Stimulated activated CD4-positive, alpha-beta T cell treated with anti-CD3 and anti-CD28 coated beads, TNF-alpha, amount 100 ng/mL, for 4 hours (primary cell): ENCODE data around the gene ZNF57.
"Not testable (repeated sequence)": the region's sequence is repeated elsewhere in the genome, so short reads cannot be mapped to it uniquely, and the experiment has no call there.

Source experiments
- DNase-seq, 3 experiments: peaks; one replicate each; pipeline ENCODE4 v3.0.0-alpha.2; 2020; ENCODE audit warnings: low read depth in 3 of 3

ZNF57 gene

DNA sequence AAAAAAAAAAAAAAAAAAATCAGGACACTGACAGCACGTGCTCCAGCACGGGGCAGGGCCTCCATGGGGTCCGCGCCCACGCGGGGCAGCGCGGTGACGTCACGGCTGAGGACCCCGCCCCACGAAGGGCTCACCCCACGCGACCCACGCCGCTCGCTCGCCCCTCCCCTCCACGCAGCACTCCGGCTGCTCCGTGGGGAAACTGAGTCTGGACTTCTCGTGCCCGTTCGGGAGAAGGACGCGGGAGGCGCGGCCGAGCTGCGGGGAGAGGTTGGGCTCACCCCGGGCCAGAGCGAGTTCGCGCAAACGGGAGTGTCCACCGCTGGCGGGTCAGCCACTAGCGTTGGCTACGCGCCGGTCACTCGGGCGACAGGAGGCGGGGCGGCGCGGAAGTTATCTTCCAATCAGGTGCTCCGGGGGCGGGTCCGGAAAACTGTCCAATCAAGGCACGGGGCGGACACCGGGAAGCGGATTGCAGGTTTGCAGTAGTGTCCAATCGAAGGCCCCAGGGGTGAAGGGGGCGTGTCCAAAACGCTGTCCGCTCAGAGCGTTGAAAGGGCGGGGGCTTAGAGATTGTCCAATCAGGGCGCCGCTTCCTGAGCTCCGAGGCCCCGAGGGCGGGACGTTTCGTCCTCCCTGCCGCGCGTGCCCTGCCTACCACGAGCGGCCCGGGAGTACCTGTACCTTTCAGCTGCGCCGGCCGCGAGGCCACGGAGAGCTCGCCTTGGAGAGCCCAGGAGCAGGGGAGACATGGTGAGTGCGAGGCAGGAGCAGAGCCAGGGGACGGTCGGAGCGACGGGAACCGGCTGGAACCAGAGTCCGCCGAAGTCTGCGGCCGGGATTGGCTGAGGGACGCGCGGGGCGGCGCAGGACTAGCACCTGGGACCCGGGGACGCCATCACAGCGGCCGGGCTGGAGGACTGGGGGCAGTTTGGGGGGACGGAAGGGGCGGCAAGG lies at the start of gene ZNF57:
Gene ZNF57, plus strand, starts transcription at position 633 of the 957 bp plus-strand sequence. Its CDS starts 118 bp downstream, at position 751.
- peak; percentile 93 to 97 (median 94) for DNase-seq

DNA sequence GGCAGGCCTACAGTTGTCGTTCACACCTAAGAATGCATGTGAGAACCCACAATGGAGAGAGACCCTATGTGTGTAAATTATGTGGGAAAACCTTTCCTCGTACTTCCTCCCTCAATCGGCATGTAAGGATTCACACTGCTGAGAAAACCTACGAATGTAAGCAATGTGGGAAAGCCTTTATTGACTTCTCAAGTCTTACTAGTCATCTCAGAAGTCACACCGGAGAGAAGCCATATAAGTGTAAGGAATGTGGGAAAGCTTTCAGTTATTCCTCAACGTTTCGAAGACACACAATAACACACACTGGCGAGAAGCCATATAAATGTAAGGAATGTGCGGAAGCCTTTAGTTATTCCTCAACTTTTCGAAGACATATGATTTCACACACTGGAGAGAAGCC lies 48.1 kb upstream of the ZNF57 start:
- no peak for DNase-seq

DNA sequence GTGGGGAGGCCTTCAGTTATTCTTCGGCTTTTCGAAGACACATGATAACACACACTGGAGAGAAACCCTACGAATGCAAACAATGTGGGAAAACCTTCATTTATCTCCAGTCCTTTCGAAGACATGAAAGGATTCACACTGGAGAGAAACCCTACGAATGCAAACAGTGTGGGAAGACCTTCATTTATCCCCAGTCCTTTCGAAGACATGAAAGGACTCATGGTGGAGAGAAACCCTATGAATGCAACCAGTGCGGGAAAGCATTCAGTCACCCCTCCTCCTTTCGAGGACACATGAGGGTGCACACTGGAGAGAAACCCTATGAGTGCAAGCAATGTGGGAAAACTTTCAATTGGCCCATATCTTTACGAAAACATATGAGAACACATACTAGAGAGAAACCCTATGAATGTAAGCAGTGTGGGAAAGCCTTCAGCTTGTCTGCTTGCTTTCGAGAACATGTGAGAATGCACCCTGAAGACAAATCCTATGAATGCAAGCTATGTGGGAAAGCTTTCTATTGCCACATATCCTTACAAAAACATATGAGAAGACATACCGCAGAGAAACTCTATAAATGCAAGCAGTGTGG lies 47.6 kb upstream of the ZNF57 start:
- no peak for DNase-seq

DNA sequence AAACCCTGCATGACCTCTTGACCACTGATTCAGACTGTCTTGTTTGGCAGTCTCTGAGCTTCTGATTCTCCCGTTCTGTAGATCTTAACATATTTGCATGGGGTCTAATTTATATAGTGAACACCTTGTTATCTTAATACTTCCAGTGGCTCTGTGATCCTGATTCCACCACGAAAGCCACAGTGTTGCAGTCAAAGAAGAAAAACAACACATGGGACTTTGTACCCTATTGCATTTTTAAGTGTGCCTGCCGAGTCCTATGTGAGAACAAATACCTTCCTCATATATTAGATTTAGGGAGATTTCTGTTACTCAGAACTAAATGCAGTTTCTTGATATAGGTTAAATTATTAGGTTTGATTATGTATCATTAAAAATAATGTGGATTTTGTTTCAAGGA lies 45.9 kb upstream of the ZNF57 start:
- DNase-seq, result no peak

DNA sequence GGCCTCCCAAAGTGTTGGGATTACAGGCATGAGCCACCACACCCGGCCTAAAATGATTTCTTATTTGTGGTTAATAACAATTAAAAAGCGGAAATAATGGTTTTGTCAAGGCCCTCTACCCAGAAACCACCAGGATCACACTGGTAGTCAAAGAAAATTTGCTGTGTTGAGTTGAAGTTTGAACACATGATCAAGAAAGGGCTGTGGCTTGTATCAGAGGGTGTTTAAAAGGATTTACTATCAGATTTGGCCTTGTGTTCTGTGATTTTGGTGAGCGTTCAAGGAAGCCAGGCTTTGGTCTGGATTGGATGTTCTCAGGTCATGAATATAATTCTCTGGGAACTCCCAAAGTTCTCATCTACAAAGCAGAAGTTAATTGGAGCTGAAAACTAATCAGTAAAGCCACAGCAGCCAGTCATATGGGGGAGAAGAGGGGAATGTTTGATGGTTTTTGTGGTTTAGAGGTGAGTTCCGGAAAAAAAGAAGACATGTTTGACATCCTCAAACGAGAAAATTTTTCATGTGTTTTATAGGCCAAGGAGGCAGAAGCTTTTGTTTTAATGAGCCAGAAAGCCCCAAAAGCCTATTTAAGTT lies 44.2 kb upstream of the ZNF57 start:
- no peak for DNase-seq

DNA sequence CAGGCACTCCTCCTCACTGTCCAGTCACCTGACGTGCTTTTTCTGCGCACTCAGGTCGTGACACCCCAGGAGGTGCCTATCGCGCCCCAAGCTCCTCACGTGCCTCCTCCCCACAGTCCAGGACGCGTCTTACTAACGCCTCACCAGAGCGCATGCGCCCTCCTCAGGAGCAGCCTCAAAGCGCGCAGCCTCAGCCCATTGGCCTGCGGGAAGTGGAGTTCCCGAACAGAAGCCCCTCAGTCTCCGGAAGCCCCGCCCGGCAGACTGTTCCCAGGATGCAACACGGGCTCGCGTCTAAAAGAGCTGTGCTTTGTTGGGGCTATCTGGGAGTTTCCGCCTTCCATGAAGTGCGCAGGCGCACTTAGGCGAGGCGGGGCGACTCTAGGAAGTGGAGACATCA lies 41.9 kb upstream of the ZNF57 start:
- no peak for DNase-seq

DNA sequence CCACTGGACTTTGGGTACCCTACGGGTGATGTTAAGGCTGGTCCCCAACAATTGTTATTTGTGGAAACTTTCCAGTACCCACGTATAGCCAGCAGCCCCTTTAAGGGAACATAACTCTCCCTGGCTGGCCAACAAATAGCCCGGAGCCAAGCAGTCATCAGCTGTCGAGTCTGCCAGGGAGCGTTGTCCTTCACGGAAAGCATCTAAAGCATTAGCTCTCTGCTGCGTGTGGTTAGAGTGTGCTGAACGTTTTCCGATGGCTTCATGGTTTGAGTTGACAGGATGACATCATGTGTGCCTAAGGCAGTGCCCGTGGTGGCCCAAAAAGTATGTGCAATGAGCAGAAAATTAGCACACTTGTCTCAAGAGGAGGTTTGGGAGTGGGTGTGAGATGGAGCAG lies 36.9 kb upstream of the ZNF57 start:
- no peak for DNase-seq

DNA sequence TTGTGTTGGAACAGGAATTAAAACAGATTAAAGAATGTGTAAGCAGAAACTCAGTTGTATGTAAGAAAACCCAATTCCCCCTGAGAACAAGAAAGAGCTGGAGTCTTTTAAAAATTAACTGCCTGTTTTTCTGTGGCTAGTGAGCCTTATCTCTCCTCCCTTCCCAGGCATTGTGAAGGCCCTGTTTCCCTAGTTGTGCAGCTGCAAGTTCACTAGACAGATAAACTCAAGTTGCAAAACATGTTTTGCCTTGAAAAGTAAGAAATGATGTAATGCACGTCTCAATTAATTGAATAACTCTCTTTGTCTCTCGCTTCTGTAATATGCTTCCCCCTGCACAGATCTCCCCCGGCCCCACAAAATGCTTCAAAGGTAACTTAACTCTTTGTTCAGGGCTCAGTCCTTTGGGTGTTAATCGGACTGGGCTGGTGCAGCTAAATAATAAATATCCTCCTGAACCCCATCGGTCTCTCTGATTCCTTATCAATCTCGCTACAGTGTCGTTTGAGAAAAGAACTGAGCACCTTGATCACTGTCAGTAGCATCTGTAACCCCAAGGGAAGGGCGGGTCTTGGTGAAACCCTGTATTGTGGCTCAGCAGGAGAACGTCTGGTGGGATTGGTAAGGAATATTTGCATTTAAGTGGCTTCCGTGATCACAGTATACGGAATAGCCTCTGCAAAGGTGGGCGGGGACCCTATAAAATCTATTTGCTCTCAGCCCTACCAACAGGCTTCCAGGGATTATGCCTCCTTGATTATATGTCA lies 35.2 kb upstream of the ZNF57 start:
- no peak for DNase-seq

DNA sequence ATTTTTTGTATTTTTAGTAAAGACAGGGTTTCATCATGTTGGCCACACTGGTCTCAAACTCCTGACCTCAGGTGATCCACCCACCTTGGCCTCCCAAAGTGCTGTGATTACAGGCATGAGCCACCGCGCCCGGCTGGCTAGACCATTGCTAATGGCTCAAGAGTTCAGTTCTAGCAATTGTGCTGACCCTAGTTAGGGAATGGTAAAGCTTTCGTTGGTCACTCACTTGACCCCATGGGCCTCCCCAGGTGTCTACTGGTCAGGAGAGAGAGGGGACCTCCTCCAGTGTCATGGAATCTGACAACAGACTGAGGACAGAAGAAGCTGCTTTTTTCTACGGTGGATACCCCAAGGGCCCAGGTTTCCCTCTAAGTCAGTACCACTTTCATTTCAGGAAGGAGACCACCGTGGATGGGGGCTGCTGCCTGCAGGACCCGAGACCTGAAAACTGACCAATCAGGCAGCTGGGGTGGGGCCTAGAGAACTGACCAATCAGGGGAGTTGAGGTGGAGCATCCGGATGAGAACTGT lies 34.2 kb upstream of the ZNF57 start:
- DNase-seq, result no peak

DNA sequence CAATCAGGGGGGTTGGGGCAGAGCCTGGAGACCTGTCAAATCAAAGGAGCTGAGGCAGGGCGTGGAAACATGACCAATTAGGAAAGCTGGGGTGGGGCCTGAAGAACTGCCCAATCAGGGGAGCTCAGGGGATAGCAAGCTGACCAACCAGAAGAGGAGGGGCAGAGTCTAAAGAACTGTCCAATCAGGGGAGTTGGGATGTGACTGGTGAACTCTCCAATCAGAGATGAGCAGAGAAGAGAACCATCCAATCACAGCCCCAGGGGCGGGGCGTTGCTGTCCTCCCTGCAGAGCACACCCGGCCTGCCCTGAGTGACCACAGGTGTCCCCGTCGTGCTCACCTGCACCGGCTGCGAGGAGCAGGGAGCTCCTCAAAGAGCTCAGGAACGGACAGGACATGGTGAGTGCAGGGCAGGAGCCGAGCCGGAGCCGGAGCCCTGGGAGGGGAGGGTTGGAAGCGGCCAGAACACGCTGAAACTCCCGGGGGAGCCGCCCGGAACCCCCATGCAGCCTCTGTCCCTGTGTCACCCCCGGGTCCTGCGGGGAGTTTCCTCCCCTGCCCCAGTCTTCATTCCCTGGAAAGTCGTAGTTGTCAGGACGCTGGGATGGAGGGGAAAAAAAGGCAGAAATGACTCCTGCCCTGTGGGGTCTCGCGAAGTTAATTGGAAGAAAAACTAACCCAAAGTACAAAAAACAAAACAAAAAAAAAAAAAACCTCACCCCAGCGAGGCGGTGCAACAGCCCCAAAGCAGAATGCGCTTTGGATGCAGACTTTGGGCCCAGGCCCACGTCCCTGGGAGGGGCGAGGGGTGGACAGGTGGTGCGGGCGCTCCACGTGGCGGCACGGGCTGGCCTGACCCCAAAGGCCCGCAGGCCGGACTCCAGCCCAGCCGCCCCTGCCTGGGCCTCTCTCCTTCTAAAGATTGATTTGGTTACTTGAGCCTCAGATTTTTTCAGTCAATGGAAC lies 33.4 kb upstream of the ZNF57 start, which contains the start of gene ZNF556:
Gene ZNF556, plus strand, starts transcription at position 311 of the 967 bp plus-strand sequence. Its CDS starts 87 bp downstream, at position 398.
- DNase-seq, result no peak

DNA sequence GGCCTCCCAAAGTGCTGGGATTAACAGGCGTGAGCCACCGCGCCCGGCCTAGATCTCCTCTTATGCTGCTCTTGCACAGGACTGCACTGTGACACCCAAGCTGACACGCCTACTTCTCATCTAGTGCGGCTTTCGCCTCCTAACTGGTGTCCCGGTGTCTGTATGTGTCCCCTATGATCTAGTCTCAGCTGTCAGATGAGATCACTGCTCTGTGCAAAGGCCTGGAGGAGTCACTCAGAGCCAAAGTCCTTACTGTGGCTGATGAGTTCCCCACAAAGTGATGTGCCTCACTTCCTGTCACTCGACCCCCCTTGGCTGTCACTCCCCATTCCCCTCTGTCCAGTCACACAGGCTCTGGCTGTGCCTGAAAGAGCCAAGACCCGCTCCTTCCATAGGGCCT lies 31.1 kb upstream of the ZNF57 start:
- DNase-seq, result no peak

DNA sequence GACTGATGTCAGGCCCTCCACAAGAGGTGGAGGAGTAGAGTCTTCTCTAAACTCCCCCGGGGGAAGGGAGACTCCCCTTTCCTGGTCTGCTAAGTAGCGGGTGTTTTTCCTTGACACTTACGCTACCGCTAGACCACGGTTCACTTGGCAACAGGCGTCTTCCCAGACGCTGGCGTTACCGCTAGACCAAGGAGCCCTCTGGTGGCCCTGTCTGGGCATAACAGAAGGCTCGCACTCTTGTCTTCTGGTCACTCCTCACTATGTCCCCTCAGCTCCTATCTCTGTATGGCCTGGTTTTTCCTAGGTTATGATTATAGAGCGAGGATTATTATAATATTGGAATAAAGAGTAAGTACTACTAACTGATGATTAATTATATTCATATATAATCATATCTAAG lies 28.6 kb upstream of the ZNF57 start:
- peak in 1 of 3 experiments; percentile 11 for DNase-seq

DNA sequence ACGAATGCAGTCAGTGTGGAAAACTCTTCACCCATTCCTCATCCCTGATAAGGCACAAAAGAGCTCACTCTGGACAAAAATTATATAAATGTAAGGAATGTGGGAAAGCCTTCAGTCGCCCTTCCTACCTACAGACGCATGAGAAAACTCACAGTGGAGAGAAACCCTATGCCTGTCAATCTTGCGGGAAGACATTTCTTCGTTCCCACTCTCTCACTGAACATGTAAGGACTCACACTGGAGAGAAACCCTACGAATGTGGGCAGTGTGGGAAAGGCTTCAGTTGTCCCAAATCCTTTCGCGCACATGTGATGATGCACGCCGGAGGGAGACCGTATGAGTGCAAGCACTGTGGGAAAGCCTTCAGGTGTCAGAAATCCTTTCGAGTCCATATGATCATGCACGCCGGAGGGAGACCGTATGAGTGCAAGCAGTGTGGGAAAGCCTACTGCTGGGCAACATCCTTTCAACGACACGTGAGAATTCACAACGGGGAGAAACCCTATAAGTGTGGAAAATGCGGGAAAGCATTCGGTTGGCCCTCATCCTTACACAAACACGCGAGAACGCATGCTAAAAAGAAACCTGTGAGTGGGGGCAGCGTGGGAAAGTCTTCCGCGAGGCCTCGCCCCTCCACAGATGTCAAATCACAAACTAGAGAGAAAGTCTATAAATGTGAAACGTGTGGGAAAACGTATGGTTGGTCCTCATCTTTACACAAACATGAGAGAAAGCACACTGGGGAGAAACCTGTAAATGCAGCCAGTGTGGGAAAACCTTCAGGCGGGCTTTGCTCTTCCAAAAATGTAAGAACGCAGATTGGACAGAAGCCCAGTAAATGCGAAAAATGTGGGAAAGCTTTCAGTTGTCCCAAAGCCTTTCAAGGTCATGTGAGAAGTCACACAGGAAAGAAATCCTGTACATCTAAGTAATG lies 23.1 kb upstream of the ZNF57 start:
- DNase-seq, result no peak

DNA sequence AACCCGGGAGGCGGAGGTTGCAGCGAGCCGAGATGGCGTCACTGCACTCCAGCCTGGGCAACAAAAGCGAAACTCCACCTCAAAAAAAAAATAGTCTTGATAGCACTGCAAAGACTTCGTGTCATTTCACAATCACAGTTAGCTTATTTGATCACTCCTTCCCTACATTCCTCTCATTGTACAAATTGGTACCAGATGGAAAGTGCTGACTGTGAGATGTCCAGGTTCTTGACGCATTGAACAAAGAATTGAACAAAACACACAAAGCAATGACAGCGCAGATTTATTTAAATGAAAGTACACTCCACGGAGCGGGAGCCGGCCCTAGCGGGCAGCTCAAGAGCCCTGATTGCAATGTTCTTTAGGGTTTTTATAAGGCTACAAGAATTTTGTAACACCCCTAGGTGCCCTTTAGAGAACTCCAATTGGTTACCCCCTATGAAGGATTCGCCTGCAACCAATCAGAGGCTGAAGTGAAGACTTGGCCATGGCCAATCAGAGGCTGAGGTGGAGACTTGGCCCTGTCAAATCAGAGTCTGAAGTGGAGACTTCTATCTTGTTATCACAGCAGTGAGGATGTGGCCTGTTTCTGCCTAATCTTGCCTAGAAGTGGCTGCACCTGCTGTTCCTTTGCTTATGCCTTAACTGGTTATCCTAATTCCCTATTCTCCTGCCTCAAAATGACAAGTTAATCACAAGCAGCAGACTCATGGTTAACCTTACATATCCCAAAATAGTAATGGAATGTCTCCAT lies 16.9 kb upstream of the ZNF57 start:
- no peak for DNase-seq

DNA sequence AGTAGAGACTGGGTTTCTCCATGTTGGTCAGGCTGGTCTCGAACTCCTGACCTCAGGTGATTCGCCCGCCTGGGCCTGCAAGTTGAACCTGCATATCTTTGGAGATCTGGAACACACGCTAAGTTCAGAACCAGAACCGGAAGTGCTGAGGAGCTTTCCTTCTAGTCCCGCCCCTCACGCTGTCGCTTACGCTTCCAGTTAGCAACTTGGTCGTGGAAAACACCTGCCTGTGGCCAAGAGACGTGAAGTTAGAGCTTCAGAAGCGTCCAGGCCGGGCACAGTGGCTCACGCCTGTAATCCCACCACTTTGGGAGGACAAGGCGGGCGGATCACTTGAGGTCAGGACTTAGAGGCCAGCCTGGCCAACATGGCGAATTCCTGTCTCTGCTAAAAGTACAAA lies 15.0 kb upstream of the ZNF57 start:
- DNase-seq, result no peak

DNA sequence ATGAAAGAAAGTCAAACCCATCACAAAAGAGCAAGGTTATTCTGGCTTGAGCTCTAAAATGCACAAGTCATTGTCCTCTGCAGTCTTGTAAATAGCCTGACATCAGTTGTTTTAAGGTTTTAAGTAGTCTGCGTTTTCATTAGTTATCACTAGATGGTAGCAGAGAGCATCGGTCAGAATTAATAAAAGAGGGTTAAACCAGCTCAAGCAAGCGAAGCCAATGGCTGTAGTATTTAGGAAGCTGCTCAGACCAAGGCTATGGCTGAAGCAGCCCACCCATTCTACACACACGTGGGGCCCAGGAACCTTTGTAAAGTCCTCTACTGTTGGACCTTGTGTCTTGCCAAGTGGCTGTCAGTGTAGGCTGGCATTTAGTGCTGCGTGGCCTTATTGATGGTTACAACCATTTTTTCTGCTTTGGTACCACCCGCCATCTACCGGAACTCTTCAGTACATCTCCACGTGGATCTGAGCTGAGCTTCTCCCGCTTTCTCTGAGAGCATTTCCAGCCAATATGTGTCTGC lies 13.3 kb upstream of the ZNF57 start:
- no peak for DNase-seq

DNA sequence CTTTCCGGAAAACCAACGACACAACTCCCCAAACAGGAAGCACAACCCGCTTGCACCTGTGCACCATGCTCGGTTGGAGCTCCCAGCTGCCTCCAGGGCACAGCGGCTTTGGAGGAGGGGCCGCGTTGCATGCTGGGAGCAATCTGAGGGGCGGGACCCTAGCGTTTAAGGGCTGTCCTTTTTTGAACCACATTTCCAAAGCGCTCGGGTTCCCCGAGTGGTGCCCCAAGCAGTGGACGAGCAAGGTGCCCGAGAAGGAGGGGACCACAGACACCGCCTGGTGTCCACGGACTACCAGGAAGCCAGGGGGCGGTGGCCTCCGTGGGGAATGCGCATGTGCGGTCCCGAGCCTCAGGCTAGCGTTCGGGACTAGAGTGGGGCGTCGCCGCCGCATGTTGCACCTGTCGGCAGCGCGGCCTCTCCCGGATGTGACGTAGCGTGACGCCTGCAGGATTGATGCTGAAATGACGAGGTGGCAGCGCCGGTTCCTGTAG lies 11.9 kb upstream of the ZNF57 start:
- DNase-seq, result peak; percentile 17 to 44 (median 34)

DNA sequence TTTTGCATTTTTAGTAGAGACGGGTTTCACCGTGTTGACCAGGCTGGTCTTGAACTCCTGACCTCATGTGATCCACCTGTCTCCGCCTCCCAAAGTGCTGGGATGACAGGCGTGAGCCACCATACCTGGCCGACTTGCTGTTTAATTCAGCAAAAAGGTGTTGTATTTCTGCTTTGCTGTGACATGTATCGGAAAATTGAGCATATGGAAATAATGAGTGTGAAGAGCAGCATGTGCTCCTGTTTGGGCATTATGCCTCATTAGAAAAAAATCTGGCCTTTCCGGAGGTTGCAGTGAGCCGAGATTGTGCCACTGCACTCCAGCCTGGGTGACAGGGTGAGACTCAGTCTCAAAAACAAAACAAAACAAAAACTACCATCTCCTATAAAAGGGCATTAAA lies 10.2 kb upstream of the ZNF57 start:
- DNase-seq, result not testable (repeated sequence)
